AG04449 (cell line): ENCODE data around the gene PPP2R5C.

Experiments used
- CTCF ChIA-PET: fragments of 350-600 bp; formaldehyde crosslinking; extraction: SDS; loops from one replicate; lab custom pipeline; 2021; ENCODE audit warnings: antibody characterized with exemption; lab: Yijun Ruan, JAX
- POLR2A ChIA-PET: fragments of 400-600, 350-600 bp; formaldehyde crosslinking; extraction: SDS; loops from one replicate; lab custom pipeline; 2020; ENCODE audit warnings: antibody characterized with exemption, inconsistent platforms; lab: Yijun Ruan, JAX
- DNase-seq: peaks from one replicate; pipeline ENCODE4 v3.0.0-alpha.2; 2010; ENCODE audit warnings: low read depth, low spot score
- H3K4me3 ChIP-seq: 2 replicates; pipeline ENCODE4 v1.5.1; 2011; ENCODE audit warnings: low read depth, mild to moderate bottlenecking, control low read depth, low read length
- CTCF ChIP-seq: IDR thresholded peaks from one replicate; pipeline ENCODE4 v1.5.1; 2011; ENCODE audit warnings: mild to moderate bottlenecking, moderate library complexity, low read length, control low read depth, inconsistent platforms; ENCODE audit not compliant: insufficient read depth; ENCODE audit errors: missing control alignments

Gene PPP2R5C

GRCh38 chr14:101844751-101845150 is 83.2 kb downstream of the PPP2R5C start:
- TF ChIP-seq CTCF, result no peak
- no peak overlapping the region for H3K4me3 ChIP-seq
- POLR2A ChIA-PET, result no interaction called here
- CTCF ChIA-PET, result interaction anchor here (0.7 to 0.8 kb wide), 2 partner anchors 20 to 26 kb away, joined by 3 read pairs; no protein-coding TSS in a partner anchor
- no peak for DNase-seq

GRCh38 chr14:101845496-101845895 is 84.0 kb downstream of the PPP2R5C start:
- ChIA-PET CTCF (interaction anchor here (0.7 to 1.1 kb wide), 3 partner anchors 20 to 25 kb away, joined by 3 read pairs; no protein-coding TSS in a partner anchor), POLR2A (no interaction called here)
- no peak for TF ChIP-seq CTCF
- DNase-seq, result no peak
- no peak overlapping the region for H3K4me3 ChIP-seq

GRCh38 chr14:101845896-101846295 is 84.4 kb downstream of the PPP2R5C start:
- no peak for TF ChIP-seq CTCF
- CTCF ChIA-PET, result interaction anchor here (1.0 to 1.1 kb wide), 2 partner anchors 16 to 20 kb away, joined by 3 read pairs; no protein-coding TSS in a partner anchor

GRCh38 chr14:101849125-101849524 is 87.6 kb downstream of the PPP2R5C start:
- POLR2A ChIA-PET, result no interaction called here
- DNase-seq, result no peak
- CTCF ChIA-PET, result interaction anchor here (1.3 kb wide), 1 partner anchor 78 kb away, joined by 3 read pairs; no protein-coding TSS in a partner anchor
- H3K4me3 ChIP-seq, result no peak overlapping the region
- TF ChIP-seq CTCF, result no peak

More at GRCh38 chr14:101845896-101846295, 84.4 kb downstream of the PPP2R5C start:
- H3K4me3 ChIP-seq, result no peak overlapping the region
- DNase-seq, result no peak
- POLR2A ChIA-PET, result no interaction called here

GRCh38 chr14:101849640-101850039 is 88.1 kb downstream of the PPP2R5C start:
- CTCF ChIA-PET, result interaction anchor here (1.3 kb wide), 1 partner anchor 79 kb away, joined by 3 read pairs; no protein-coding TSS in a partner anchor
- H3K4me3 ChIP-seq, result no peak overlapping the region
- POLR2A ChIA-PET, result no interaction called here

GRCh38 chr14:101851183-101851582 is 89.7 kb downstream of the PPP2R5C start:
- DNase-seq, result no peak
- no peak for TF ChIP-seq CTCF
- no peak overlapping the region for H3K4me3 ChIP-seq
- ChIA-PET CTCF (interaction anchor here (0.7 to 0.9 kb wide), 2 partner anchors 10 to 14 kb away, joined by 3 read pairs; no protein-coding TSS in a partner anchor), POLR2A (no interaction called here)

More at GRCh38 chr14:101849640-101850039, 88.1 kb downstream of the PPP2R5C start:
- no peak for DNase-seq
- no peak for TF ChIP-seq CTCF
